SU-DHL-6 (cell line): ENCODE measurements around the gene PRDM15.

Source experiments
- CTCF ChIP-seq: fragments of 200-600 bp; sonication (generic); IDR thresholded peaks from one replicate; pipeline ENCODE4 v1.5.1; 2017; ENCODE audit warnings: antibody characterized with exemption, mild to moderate bottlenecking, low read length, moderate library complexity; ENCODE audit not compliant: insufficient read depth, poor library complexity, severe bottlenecking
- EZH2phosphoT487 ChIP-seq: fragments of 200-600 bp; sonication (generic), shearing (Covaris generic); conservative IDR thresholded peaks from 2 replicates; pipeline ENCODE4 v1.6.1; 2018; ENCODE audit warnings: mild to moderate bottlenecking, antibody characterized with exemption, low read length, moderate library complexity, mixed read lengths

- TF ChIP-seq CTCF (no peak), EZH2phosphoT487 (no peak)
These were observed 8.5 kb upstream of the PRDM15 start for GRCh38 chr21:41887667-41888066.
